ENCODE data around the gene RAP1GDS1.
A peak's percentile ranks its signal among the peaks of the same experiment; 100 is the strongest.

Gene RAP1GDS1

DNA sequence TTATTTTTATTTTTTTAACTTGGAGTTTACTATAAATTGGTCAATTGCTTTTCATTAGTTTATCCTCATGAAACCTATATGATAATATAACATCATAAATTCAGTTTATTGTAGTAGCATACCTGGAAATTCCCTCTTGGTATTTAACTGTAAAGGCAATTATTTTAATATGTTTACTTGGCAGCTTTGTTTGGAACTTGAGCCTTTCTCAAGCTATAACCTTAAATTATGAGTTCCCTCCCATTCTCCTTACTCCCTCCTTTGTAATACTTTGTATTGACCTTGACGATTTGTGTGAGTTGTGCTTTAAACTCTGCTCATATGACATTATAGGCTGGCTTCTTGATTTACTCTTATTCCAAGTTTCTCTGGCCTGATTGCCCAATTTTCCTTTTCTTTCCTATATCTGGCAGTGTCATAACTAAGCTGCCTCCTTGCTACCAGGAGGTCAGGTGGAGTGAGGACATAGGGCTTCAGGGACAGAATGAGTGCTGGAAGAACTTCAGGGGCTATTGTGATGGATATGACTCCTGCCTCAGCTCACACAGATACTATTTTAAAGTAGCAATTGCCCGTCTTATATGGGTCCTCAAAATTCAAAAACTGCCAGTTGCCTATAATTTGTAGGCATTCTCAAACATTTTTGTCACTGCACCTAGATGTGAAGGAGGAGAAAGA, 77.7 kb downstream of the RAP1GDS1 start:
- Histone ChIP-seq H3K9me3 (ENCODE audit: control insufficient read depth, insufficient read depth, low read depth, low read length) (no peaks in the 10 kb centered on the region), H3K27ac (ENCODE audit: extremely low read depth, low read depth, low read length) (no peak overlapping the region), H3K36me3 (ENCODE audit: control insufficient read depth in 2 of 2, insufficient read depth in 1 of 2, low read length in 2 of 2) (no peaks in the 10 kb centered on the region), H3K4me3 (ENCODE audit: low read depth, low read length) (no peak overlapping the region), H3K4me1 (ENCODE audit: control insufficient read depth, insufficient read depth, low read length) (no peaks in the 10 kb centered on the region)
- CTCF ChIA-PET: no interaction called here
- POLR2A ChIA-PET: no interaction called here
- no peak for TF ChIP-seq ZNF530 (tag by site-specific recombination; IDR thresholded peaks at IDR 0.05; ENCODE audit: low read depth)
- TF ChIP-seq SP7 (tag by site-specific recombination; IDR thresholded peaks at IDR 0.05): no peak
- TF ChIP-seq, protein P1, sequence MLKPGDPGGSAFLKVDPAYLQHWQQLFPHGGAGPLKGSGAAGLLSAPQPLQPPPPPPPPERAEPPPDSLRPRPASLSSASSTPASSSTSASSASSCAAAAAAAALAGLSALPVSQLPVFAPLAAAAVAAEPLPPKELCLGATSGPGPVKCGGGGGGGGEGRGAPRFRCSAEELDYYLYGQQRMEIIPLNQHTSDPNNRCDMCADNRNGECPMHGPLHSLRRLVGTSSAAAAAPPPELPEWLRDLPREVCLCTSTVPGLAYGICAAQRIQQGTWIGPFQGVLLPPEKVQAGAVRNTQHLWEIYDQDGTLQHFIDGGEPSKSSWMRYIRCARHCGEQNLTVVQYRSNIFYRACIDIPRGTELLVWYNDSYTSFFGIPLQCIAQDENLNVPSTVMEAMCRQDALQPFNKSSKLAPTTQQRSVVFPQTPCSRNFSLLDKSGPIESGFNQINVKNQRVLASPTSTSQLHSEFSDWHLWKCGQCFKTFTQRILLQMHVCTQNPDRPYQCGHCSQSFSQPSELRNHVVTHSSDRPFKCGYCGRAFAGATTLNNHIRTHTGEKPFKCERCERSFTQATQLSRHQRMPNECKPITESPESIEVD (tag by site-specific recombination; IDR thresholded peaks at IDR 0.05): 0 out of 2 replicates have a peak, but pooled peaks have one; percentile 16
- TF ChIP-seq ZNF585B (tag by site-specific recombination; IDR thresholded peaks at IDR 0.05): peak; percentile 54

GRCh38 chr4:98341309-98341708, 80.1 kb downstream of the RAP1GDS1 start:
- ChIA-PET CTCF (no interaction called here), POLR2A (no interaction called here)
- Histone ChIP-seq H3K4me1 (ENCODE audit: control insufficient read depth, insufficient read depth, low read length) (no peaks in the 10 kb centered on the region), H3K27ac (ENCODE audit: extremely low read depth, low read depth, low read length) (no peak overlapping the region), H3K9me3 (ENCODE audit: control insufficient read depth, insufficient read depth, low read depth, low read length) (no peaks in the 10 kb centered on the region), H3K4me3 (ENCODE audit: low read depth, low read length) (no peak overlapping the region), H3K36me3 (ENCODE audit: control insufficient read depth in 2 of 2, insufficient read depth in 1 of 2, low read length in 2 of 2) (no peaks in the 10 kb centered on the region)
- TF ChIP-seq, protein P2, sequence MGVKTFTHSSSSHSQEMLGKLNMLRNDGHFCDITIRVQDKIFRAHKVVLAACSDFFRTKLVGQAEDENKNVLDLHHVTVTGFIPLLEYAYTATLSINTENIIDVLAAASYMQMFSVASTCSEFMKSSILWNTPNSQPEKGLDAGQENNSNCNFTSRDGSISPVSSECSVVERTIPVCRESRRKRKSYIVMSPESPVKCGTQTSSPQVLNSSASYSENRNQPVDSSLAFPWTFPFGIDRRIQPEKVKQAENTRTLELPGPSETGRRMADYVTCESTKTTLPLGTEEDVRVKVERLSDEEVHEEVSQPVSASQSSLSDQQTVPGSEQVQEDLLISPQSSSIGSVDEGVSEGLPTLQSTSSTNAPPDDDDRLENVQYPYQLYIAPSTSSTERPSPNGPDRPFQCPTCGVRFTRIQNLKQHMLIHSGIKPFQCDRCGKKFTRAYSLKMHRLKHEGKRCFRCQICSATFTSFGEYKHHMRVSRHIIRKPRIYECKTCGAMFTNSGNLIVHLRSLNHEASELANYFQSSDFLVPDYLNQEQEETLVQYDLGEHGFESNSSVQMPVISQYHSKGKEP (tag by site-specific recombination; IDR thresholded peaks at IDR 0.05): peak; percentile 87
- TF ChIP-seq ZNF501 (tag by site-specific recombination; IDR thresholded peaks at IDR 0.05) (no peak), ZNF121 (tag by site-specific recombination; IDR thresholded peaks at IDR 0.05) (no peak), ZNF274 (IDR thresholded peaks at IDR 0.05; ENCODE audit: low read length) (no peak), ZNF274 (tag by site-specific recombination; IDR thresholded peaks at IDR 0.05; ENCODE audit: borderline replicate concordance) (no peak), BCL11B (tag by site-specific recombination; IDR thresholded peaks at IDR 0.05; ENCODE audit: low read depth) (no peak), ZBTB1 (tag by site-specific recombination; IDR thresholded peaks at IDR 0.05) (no peak)
- TF ChIP-seq, protein P3, sequence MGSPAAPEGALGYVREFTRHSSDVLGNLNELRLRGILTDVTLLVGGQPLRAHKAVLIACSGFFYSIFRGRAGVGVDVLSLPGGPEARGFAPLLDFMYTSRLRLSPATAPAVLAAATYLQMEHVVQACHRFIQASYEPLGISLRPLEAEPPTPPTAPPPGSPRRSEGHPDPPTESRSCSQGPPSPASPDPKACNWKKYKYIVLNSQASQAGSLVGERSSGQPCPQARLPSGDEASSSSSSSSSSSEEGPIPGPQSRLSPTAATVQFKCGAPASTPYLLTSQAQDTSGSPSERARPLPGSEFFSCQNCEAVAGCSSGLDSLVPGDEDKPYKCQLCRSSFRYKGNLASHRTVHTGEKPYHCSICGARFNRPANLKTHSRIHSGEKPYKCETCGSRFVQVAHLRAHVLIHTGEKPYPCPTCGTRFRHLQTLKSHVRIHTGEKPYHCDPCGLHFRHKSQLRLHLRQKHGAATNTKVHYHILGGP (tag by site-specific recombination; IDR thresholded peaks at IDR 0.05): no peak
- TF ChIP-seq, protein P1 (tag by site-specific recombination; IDR thresholded peaks at IDR 0.05): peak; percentile 71

- ChIA-PET POLR2A (no interaction called here), CTCF (no interaction called here)
- Histone ChIP-seq H3K27ac (ENCODE audit: extremely low read depth, low read depth, low read length) (no peak overlapping the region), H3K4me1 (ENCODE audit: control insufficient read depth, insufficient read depth, low read length) (no peaks in the 10 kb centered on the region), H3K4me3 (ENCODE audit: low read depth, low read length) (no peak overlapping the region), H3K36me3 (ENCODE audit: control insufficient read depth in 2 of 2, insufficient read depth in 1 of 2, low read length in 2 of 2) (no peaks in the 10 kb centered on the region), H3K9me3 (ENCODE audit: control insufficient read depth, insufficient read depth, low read depth, low read length) (no peaks in the 10 kb centered on the region)
- TF ChIP-seq KLF9 (tag by site-specific recombination; IDR thresholded peaks at IDR 0.05; ENCODE audit: low read depth) (no peak), ZNF488 (tag by site-specific recombination; IDR thresholded peaks at IDR 0.05) (no peak), ZNF133 (tag by site-specific recombination; IDR thresholded peaks at IDR 0.05) (no peak)
These were observed 82.4 kb downstream of the RAP1GDS1 start for GRCh38 chr4:98343626-98344025.
